ENCODE results near the gene WNT4. TPM values are rescaled to one million over a fixed set of nuclear protein-coding genes. Genes with fewer than 3 reads are reported as not detected.
A peak's percentile ranks its signal among the peaks of the same experiment; 100 is the strongest.

The WNT4 gene
- total RNA-seq, 2 donors from 2014 or later: not detected

DNA sequence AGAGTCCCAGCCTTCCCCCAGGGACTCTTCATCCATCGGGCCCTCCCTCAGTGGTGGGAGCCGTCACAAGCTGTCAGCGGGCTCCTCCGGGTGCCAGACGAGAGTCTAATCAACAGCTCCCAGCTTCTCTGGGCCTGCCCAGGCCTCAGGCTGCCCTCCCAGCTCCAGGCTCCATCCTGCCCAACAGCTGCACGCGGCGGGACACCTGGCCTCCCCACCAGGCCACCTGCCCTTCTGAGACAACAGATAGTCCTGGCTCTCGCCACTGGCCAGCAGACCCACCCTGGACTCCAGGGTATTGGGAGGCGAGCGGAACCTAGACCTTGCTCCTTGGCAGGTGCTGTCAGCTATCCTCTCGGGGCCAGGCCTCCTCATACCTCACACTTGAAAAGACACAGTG, 3.1 kb downstream of the WNT4 start:
- DNase-seq (ENCODE audit: low spot score in 2 of 2) (no peak), ATAC-seq (no peak)
- Mint-ChIP-seq H3K36me3 (no peaks in the 10 kb centered on the region), H3K9me3 (no peaks in the 10 kb centered on the region), H3K27ac (no peak overlapping the region)

DNA sequence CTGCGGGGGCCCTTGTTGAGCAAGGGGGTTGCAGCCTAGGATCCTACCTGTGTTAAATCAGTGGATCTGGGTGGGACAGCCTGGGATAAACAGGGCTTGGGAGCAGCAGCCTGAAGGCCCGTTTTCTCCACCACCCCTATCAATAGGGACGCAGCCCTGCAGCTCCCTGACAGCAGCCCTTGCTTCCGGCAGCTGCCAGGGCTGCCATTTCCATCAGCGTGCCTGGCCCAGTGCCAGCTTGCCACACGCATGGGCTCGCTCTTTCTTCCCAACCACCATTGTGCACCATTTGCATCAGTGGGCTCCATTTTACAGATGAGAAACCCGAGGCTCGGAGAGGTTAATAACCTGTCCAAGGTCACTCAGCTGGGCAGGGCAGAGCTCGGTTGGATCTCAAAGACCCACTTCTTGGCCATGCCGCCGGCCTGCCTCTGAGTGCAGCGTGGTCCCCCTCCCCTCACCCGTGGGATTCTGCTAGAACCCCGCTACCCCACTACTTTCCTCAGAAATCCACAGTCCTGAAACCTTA, 3.8 kb downstream of the WNT4 start:
- Mint-ChIP-seq H3K27ac (no peak overlapping the region), H3K9me3 (no peaks in the 10 kb centered on the region), H3K36me3 (no peaks in the 10 kb centered on the region)
- DNase-seq (ENCODE audit: low spot score in 2 of 2): no peak
- no peak for ATAC-seq

GRCh38 chr1:22137004-22137720, 5.7 kb downstream of the WNT4 start:
- ATAC-seq (no peak), DNase-seq (ENCODE audit: low spot score in 2 of 2) (no peak)
- no peak overlapping the region for H3K27ac Mint-ChIP-seq
- no peaks in the 10 kb centered on the region for H3K9me3 Mint-ChIP-seq
- no peaks in the 10 kb centered on the region for H3K36me3 Mint-ChIP-seq

GRCh38 chr1:22133931-22134324, 9.0 kb downstream of the WNT4 start:
- no peaks in the 10 kb centered on the region for H3K9me3 Mint-ChIP-seq
- H3K36me3 Mint-ChIP-seq: no peaks in the 10 kb centered on the region
- H3K27ac Mint-ChIP-seq: no peak overlapping the region
- DNase-seq (ENCODE audit: low spot score in 2 of 2) (no peak), ATAC-seq (no peak)

- Mint-ChIP-seq H3K36me3 (no peaks in the 10 kb centered on the region), H3K27ac (no peak overlapping the region)
- no peak for DNase-seq (ENCODE audit: low spot score in 2 of 2)
Measured at GRCh38 chr1:22133247-22133930, 9.5 kb downstream of the WNT4 start.

DNA sequence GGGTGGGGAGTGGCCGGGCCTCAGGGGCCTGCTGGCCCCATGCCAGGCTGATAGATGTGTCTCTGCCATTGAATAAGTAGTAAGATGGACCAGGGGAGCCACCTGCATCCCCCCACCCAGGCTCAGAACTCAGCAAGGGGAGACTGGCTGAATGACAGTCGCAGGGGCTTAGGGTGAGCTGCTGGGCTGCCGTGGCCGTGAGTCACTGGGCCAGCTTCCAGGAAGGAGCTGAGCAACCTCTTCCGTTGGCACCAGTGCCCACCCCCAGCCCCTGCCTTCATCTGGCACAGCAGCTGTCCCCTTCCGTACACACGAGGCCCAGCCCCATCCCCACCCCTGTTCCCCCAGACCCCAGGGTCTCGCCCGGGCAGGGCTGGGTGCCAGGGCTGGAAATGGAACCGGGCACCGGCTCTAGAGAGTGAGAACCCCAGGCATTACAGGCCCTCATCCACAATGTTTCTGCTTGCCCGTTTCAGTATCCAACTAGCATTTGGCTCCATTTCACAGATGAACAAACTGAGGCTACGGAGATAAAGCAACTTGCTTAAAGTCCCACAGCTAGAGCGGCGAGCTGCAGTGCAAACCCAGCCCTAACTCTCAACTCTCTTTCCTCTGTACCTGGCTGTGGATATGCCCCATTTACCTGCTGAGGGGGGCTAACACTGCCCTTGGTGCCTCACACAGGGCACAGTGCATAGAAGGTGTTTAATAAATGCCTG, 10.2 kb downstream of the WNT4 start:
- H3K27ac Mint-ChIP-seq: no peak overlapping the region
- DNase-seq (ENCODE audit: low spot score in 2 of 2) (no peak), ATAC-seq (no peak)
- no peaks in the 10 kb centered on the region for H3K36me3 Mint-ChIP-seq
- H3K9me3 Mint-ChIP-seq: no peaks in the 10 kb centered on the region

More at GRCh38 chr1:22133247-22133930, 9.5 kb downstream of the WNT4 start:
- no peak for ATAC-seq
- no peaks in the 10 kb centered on the region for H3K9me3 Mint-ChIP-seq

GRCh38 chr1:22131875-22132486, 10.9 kb downstream of the WNT4 start:
- ATAC-seq: peak; percentile 69 to 83
- peak; percentile 66 to 77 for DNase-seq (ENCODE audit: low spot score in 2 of 2)
- H3K36me3 Mint-ChIP-seq: no peaks in the 10 kb centered on the region
- no peak overlapping the region for H3K27ac Mint-ChIP-seq
- H3K9me3 Mint-ChIP-seq: no peaks in the 10 kb centered on the region

DNA sequence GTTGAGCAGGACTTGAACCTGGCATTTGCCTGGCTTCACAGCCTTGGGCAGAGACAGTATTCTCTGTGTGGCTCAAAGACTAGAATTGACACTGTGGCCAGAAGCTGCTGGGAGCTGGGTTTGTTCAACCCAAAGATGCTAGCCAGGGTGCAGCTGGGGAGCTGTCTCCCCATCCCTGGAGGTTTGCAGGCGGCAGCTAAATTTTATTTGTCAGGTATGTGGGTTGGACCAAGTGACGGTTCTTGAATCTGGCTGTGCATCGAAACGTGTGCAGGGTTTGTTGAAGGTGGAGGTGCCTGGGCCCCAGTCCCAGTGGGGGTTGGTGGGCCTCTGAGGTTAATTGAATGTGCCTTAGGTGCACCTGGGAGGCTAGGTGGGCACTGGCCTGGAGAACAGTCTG, 11.8 kb downstream of the WNT4 start:
- no peaks in the 10 kb centered on the region for H3K36me3 Mint-ChIP-seq
- peak overlapping the region in 1 of 2 donors; percentile 36 for H3K27ac Mint-ChIP-seq
- ATAC-seq (no peak), DNase-seq (ENCODE audit: low spot score in 2 of 2) (no peak)
- no peaks in the 10 kb centered on the region for H3K9me3 Mint-ChIP-seq

GRCh38 chr1:22129501-22130117, 13.3 kb downstream of the WNT4 start:
- DNase-seq (ENCODE audit: low spot score in 2 of 2): no peak
- H3K36me3 Mint-ChIP-seq: no peaks in the 10 kb centered on the region
- no peaks in the 10 kb centered on the region for H3K9me3 Mint-ChIP-seq
- peak overlapping the region in 1 of 2 donors; percentile 36 for H3K27ac Mint-ChIP-seq
- ATAC-seq: no peak

GRCh38 chr1:22128392-22128791, 14.5 kb downstream of the WNT4 start:
- H3K9me3 Mint-ChIP-seq: no peaks in the 10 kb centered on the region
- DNase-seq (ENCODE audit: low spot score in 2 of 2) (no peak), ATAC-seq (no peak)
- H3K27ac Mint-ChIP-seq: no peak overlapping the region
- H3K36me3 Mint-ChIP-seq: no peaks in the 10 kb centered on the region

GRCh38 chr1:22127731-22128130, 15.2 kb downstream of the WNT4 start:
- ATAC-seq: no peak
- no peak for DNase-seq (ENCODE audit: low spot score in 2 of 2)
- H3K27ac Mint-ChIP-seq: no peak overlapping the region
- no peaks in the 10 kb centered on the region for H3K9me3 Mint-ChIP-seq
- no peaks in the 10 kb centered on the region for H3K36me3 Mint-ChIP-seq

DNA sequence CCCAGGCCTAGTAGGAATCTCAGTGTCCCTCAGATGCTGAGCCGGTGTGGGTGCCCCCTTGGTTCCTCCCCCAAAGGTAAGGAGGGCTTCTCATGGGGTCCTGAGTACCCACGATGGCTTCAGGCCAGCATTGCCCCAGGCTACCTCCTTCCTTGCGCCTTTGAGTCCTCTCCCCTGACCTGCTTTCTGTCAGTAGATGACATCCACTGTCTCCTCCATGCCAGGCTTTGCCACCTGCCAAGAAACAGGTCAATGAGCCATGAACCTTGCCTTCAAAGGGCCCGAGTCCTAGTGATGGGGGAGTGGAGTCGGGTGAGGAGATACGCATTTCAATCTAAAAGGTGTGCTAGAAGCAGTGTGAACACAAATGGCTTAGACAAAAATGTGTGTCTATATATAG, 15.6 kb downstream of the WNT4 start:
- ATAC-seq (no peak), DNase-seq (ENCODE audit: low spot score in 2 of 2) (no peak)
- Mint-ChIP-seq H3K27ac (no peak overlapping the region), H3K9me3 (no peaks in the 10 kb centered on the region), H3K36me3 (no peaks in the 10 kb centered on the region)

DNA sequence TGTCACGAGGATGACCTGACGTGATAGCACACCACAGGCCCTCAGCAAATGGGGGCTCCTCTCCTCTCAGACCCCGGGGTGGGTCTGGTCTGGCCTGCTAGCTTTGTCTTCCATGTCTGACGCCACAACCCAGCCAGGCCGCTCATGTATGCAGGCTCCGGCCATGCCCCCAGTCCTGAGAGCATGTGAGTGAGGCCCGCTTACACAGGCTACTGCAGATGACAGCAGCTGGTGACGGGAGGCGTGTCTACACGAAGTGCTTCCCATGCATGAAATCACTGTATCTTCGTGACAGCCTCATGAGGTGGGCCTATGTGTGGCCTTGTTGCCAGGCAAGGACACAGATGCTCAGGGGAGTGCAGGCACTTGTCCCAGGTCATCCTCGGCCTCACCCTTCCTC, 16.4 kb downstream of the WNT4 start:
- Mint-ChIP-seq H3K36me3 (no peaks in the 10 kb centered on the region), H3K9me3 (no peaks in the 10 kb centered on the region), H3K27ac (no peak overlapping the region)
- DNase-seq (ENCODE audit: low spot score in 2 of 2) (no peak), ATAC-seq (no peak)

DNA sequence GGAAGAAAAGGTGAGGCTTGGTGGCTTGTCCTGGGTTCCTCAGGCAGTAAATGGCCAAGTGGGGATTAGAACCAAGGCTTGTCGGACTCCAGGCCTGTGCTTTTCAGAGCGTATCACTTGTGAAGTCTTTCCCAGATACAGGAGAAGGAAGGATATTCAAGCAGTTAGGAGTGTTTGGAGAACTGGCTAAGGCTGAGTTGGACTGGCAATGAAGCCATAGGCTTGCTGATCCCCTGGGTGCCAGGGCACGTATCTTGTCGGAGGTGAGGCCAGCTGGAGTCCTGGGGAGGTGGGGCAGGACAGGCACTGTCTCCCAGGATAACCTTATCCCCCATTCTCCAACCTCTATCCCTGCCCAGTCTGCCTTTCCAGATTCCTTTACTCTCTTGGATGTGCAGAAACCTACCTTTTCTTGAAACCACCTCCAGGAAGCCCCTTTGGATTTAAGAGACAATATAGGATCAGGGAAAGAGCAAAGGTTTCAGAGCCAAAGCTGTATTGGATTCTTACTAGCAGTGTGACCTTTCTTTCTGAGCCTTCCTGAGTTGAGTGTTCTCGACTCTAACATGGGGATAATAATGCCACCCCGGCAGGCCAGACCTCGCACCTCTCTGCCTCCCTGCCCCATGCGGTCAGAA, 18.2 kb downstream of the WNT4 start:
- peak overlapping the region in 1 of 2 donors; percentile 72 for H3K27ac Mint-ChIP-seq
- H3K9me3 Mint-ChIP-seq: no peaks in the 10 kb centered on the region
- no peaks in the 10 kb centered on the region for H3K36me3 Mint-ChIP-seq
- ATAC-seq (no peak), DNase-seq (ENCODE audit: low spot score in 2 of 2) (no peak)

- H3K9me3 Mint-ChIP-seq: no peaks in the 10 kb centered on the region
- DNase-seq (ENCODE audit: low spot score in 2 of 2) (no peak), ATAC-seq (no peak)
- H3K36me3 Mint-ChIP-seq: no peaks in the 10 kb centered on the region
- H3K27ac Mint-ChIP-seq: peak overlapping the region in 1 of 2 donors; percentile 50
Measured at GRCh38 chr1:22123901-22124404, 18.9 kb downstream of the WNT4 start.

DNA sequence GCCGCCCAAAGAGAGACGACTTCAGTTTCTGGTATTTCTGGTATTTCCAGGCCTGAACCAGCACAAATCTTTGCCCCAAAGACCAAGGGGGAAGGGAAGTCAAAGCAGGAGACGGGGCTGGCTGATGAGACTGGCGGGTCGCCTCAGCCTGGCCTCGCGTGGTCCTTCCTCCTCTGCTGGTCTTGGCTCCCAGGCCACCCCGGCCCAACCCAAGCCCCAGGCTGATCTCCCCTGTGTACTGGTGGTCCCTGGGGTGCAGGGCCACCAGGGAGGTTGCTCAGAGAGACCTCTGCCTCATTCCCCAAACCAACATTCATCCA, 19.9 kb downstream of the WNT4 start:
- Mint-ChIP-seq H3K27ac (no peak overlapping the region), H3K36me3 (no peaks in the 10 kb centered on the region), H3K9me3 (no peaks in the 10 kb centered on the region)
- ATAC-seq (no peak), DNase-seq (ENCODE audit: low spot score in 2 of 2) (no peak)
